H1 (cell line): ENCODE results near the gene VENTX. TPM values are rescaled to one million over a fixed set of nuclear protein-coding genes. Genes with fewer than 3 reads are reported as not detected.

Experiments
- SIX5 ChIP-seq: IDR thresholded peaks from 2 replicates; pipeline ENCODE4 v1.6.1; 2011; ENCODE audit warnings: mild to moderate bottlenecking, low read depth, low read length
- polyA plus RNA-seq, 7 experiments: library from polyadenylated mRNA; depleted of rRNA in 3 of 7; stranded (reverse) in 5 of 7; unstranded in 2 of 7; fragments of >200 nt in 5 of 7; fragments of 200-250 nt in 2 of 7; gene quantifications; 1 replicate in 5 of 7; 2 replicates in 1 of 7; 4 replicates in 1 of 7; pipeline versions ENCODE4 v1.2.1 to v1.2.3, GENCODE V29; 2011 to 2013; ENCODE audit warnings: missing spikeins in 2 of 7, mixed read lengths in 2 of 7
- total RNA-seq: library from RNA; stranded (reverse); fragmentation: NEBNext Ultra II Directional; extraction: Animal tissue kit (Norgen Biotek cat#: 25700); gene quantifications from 2 replicates; pipeline ENCODE4 v1.2.1, GENCODE V29; 2021

Gene VENTX
- total and polyA plus RNA-seq, 2 of the 8 experiments (the other 6 are each of a cell fraction or from before 2014, with no cell fraction given) = 5.6 TPM

- no peak for TF ChIP-seq SIX5
Observed at GRCh38 chr10:133236401-133237240, 1.0 kb upstream of the VENTX start (continued).
